Ovary (tissue), 9 donors: ENCODE results near the gene OSBPL3. TPM values are rescaled to one million over a fixed set of nuclear protein-coding genes. Genes with fewer than 3 reads are reported as not detected.

Experiments used
- DNase-seq, 5 donors: peaks; one replicate each; pipeline ENCODE4 v3.0.0-alpha.2; 2019 to 2020
- H3K27ac ChIP-seq, 2 donors: fragments of 200-600 bp; one replicate each; pipeline versions ENCODE4 v1.5.1 to v1.8.0; 2019 to 2022
- H3K27me3 ChIP-seq: fragments of 200-600 bp; one replicate; pipeline ENCODE4 v1.8.0; 2022
- H3K36me3 ChIP-seq: fragments of 200-600 bp; sonication (generic); one replicate; pipeline ENCODE4 v1.5.1; 2019
- H3K4me1 ChIP-seq: one replicate; pipeline ENCODE4 v1.8.1; 2013; ENCODE audit warnings: mild to moderate bottlenecking, moderate library complexity; ENCODE audit not compliant: insufficient read depth
- H3K4me3 ChIP-seq: fragments of 200-600 bp; sonication (generic); one replicate; pipeline ENCODE4 v1.5.1; 2017
- H3K9me3 ChIP-seq, 2 donors: fragments of 200-600 bp in 1 of 2; sonication (generic) in 1 of 2; one replicate each; pipeline versions ENCODE4 v1.5.1 to v1.8.1; 2013 to 2019; ENCODE audit warnings: mild to moderate bottlenecking in 1 of 2, moderate library complexity in 1 of 2
- EP300 ChIP-seq: sonication (generic); formaldehyde crosslinking; IDR thresholded peaks from one replicate; pipeline ENCODE4 v1.6.1; 2017; ENCODE audit warnings: antibody characterized with exemption
- POLR2A ChIP-seq: fragments of 450-650 bp; IDR thresholded peaks from one replicate; pipeline ENCODE4 v1.6.1; 2017; ENCODE audit warnings: antibody characterized with exemption, mild to moderate bottlenecking, moderate library complexity
- WGBS, 3 donors: extraction: QIAGEN DNeasy Blood & Tissue Kit in 1 of 3; methylation state at CpG; one replicate each; pipeline versions ENCODE4 v1.1.5 to v1.1.7; 2013 to 2017; 5-methylcytosine and 5-hydroxymethylcytosine counted together
- intact Hi-C, 4 donors: fragments of 100-400 bp; cut with DNase I; formaldehyde crosslinking; loops; one replicate each; pipeline versions ENCODE4 v1.11.0 to v1.15.1; 2022 to 2023
- polyA plus RNA-seq, 2 donors: library from polyadenylated mRNA; stranded (reverse); fragments of 200-250 nt in 1 of 2; fragments of 350-450 nt in 1 of 2; fragmentation: Illumina TruSeq in 1 of 2; extraction: RNeasy Lipid Tissue Mini Kit (QIAGEN cat#74804) in 1 of 2; gene quantifications; one replicate each; pipeline ENCODE4 v1.2.3, GENCODE V29; 2013 to 2014
- total RNA-seq, 7 donors: library from RNA; depleted of rRNA in 2 of 7; stranded (reverse); fragments of >200 nt in 2 of 7; fragmentation: NEBNext Ultra II Directional in 3 of 7; extraction: Animal tissue kit (Norgen Biotek cat#: 25700) in 3 of 7; gene quantifications; one replicate each; pipeline versions ENCODE4 v1.1.0 to v1.2.4, GENCODE V29; 2016 to 2023
- TF ChIP-seq, protein P1 (sequence below), 3 donors: fragments of 450-650 bp in 2 of 3; fragments of 200-600 bp in 1 of 3; IDR thresholded peaks; one replicate each; pipeline versions ENCODE4 v1.5.1 to v1.8.0; 2016 to 2022; ENCODE audit warnings: antibody characterized with exemption in 3 of 3, mild to moderate bottlenecking in 1 of 3
- donor health status: DM: no; HTN: no; CAD: no; lungs with moderate emphysema.
- donor health status: DM: no; HTN: no; CAD: no.
- donor health status: Bipolar disorder and iron deficiency.
- donor health status: DM: yes; HTN: yes; CAD: no.
- donor health status: DM: no; HTN: no; CAD: no.
- donor health status: DM: yes; HTN: yes; CAD: no.

Gene OSBPL3
- total and polyA plus RNA-seq, 9 donors, result 6.0 to 29.1 (median 13.1) TPM

GRCh38 chr7:24959735-24960485, 20.1 kb downstream of the OSBPL3 start:
- intact Hi-C loops, result no loop called here
- Histone ChIP-seq H3K27me3 (no peaks in the 10 kb centered on the region), H3K9me3 (no peaks in the 10 kb centered on the region), H3K4me3 (no peak overlapping the region), H3K36me3 (no peaks in the 10 kb centered on the region), H3K27ac (no peak overlapping the region), H3K4me1 (peaks cover 2% of the 10 kb centered on the region)
- no peak for DNase-seq
- WGBS, 3 donors, result 93 to 96% (median 95%) methylated on average over 6 of the region's 6 CpGs
- TF ChIP-seq POLR2A, result no peak
- TF ChIP-seq, protein P1, sequence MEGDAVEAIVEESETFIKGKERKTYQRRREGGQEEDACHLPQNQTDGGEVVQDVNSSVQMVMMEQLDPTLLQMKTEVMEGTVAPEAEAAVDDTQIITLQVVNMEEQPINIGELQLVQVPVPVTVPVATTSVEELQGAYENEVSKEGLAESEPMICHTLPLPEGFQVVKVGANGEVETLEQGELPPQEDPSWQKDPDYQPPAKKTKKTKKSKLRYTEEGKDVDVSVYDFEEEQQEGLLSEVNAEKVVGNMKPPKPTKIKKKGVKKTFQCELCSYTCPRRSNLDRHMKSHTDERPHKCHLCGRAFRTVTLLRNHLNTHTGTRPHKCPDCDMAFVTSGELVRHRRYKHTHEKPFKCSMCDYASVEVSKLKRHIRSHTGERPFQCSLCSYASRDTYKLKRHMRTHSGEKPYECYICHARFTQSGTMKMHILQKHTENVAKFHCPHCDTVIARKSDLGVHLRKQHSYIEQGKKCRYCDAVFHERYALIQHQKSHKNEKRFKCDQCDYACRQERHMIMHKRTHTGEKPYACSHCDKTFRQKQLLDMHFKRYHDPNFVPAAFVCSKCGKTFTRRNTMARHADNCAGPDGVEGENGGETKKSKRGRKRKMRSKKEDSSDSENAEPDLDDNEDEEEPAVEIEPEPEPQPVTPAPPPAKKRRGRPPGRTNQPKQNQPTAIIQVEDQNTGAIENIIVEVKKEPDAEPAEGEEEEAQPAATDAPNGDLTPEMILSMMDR (IDR thresholded peaks at IDR 0.05), result no peak
- no peak for TF ChIP-seq EP300

GRCh38 chr7:24958399-24958798, 21.6 kb downstream of the OSBPL3 start:
- Histone ChIP-seq H3K4me3 (no peak overlapping the region), H3K4me1 (peaks cover 2% of the 10 kb centered on the region), H3K27me3 (no peaks in the 10 kb centered on the region), H3K36me3 (no peaks in the 10 kb centered on the region), H3K9me3 (no peaks in the 10 kb centered on the region), H3K27ac (no peak overlapping the region)
- TF ChIP-seq, protein P1 (IDR thresholded peaks at IDR 0.05), result no peak
- no peak for TF ChIP-seq EP300
- no peak for TF ChIP-seq POLR2A
- DNase-seq, result no peak
- intact Hi-C loops, result no loop called here

- 78 to 92% (median 86%) methylated on average over 3 of the region's 3 CpGs for WGBS, 3 donors
- DNase-seq, result no peak
- Histone ChIP-seq H3K9me3 (no peaks in the 10 kb centered on the region), H3K36me3 (no peaks in the 10 kb centered on the region), H3K27me3 (no peaks in the 10 kb centered on the region), H3K4me3 (no peak overlapping the region), H3K27ac (no peak overlapping the region), H3K4me1 (peaks cover 1% of the 10 kb centered on the region)
- TF ChIP-seq, protein P1 (IDR thresholded peaks at IDR 0.05), result no peak
- TF ChIP-seq POLR2A, result no peak
- TF ChIP-seq EP300, result no peak
- intact Hi-C loops, result no loop called here
Observed at GRCh38 chr7:24956021-24956420, 24.0 kb downstream of the OSBPL3 start.

- H3K9me3 ChIP-seq, result no peaks in the 10 kb centered on the region
- no peak overlapping the region for H3K4me3 ChIP-seq
- H3K4me1 ChIP-seq, result peaks cover 1% of the 10 kb centered on the region
- no peaks in the 10 kb centered on the region for H3K36me3 ChIP-seq
- WGBS, 3 donors, result 94 to 100% (median 95%) methylated on average over 1 of the region's 1 CpG
- TF ChIP-seq, protein P1 (IDR thresholded peaks at IDR 0.05), result no peak
- TF ChIP-seq POLR2A (no peak), EP300 (no peak)
- H3K27me3 ChIP-seq, result no peaks in the 10 kb centered on the region
- DNase-seq, result no peak
- no peak overlapping the region for H3K27ac ChIP-seq
- intact Hi-C loops, result no loop called here
Observed at GRCh38 chr7:24955313-24955712, 24.7 kb downstream of the OSBPL3 start.
